Activated T-cell treated with anti-CD3 and anti-CD28 coated beads for 4 hours (primary cell): ENCODE measurements around the gene PARD3.

Experiments
- DNase-seq: peaks from one replicate; pipeline ENCODE4 v3.0.0-alpha.2; 2020

PARD3 gene

DNA sequence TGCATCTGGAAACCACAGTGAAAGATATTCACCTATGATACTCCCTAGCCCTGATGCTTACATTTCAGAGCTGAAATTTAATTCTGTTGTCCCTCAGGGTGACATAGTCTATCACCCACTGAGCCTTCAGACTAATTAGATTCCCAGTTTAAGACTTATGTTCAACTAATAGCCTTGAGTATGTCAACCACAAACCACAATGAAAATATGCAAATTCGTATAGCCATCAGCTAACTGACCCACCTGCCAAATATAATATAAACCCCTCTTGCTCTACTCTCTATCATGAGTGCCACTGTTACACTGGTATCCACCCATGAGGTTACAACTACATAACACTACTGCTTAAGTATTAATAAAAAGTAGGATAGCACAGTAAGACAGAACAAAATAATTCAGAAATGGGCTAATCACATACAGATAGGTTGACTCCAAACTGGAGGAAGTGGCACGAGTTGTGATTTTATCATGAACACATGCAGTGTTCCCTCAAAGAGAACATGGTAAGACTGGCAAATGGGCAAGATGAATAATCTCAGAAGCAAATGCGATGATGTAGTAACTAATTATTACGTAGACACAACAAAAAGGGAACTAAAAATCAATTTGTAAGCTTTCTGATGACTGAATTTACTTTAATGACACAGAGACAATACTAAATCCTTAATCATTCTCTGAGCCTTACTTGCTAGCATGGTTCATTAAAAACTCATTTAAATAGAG is 290.6 kb downstream of the PARD3 start:
- DNase-seq, result no peak

DNA sequence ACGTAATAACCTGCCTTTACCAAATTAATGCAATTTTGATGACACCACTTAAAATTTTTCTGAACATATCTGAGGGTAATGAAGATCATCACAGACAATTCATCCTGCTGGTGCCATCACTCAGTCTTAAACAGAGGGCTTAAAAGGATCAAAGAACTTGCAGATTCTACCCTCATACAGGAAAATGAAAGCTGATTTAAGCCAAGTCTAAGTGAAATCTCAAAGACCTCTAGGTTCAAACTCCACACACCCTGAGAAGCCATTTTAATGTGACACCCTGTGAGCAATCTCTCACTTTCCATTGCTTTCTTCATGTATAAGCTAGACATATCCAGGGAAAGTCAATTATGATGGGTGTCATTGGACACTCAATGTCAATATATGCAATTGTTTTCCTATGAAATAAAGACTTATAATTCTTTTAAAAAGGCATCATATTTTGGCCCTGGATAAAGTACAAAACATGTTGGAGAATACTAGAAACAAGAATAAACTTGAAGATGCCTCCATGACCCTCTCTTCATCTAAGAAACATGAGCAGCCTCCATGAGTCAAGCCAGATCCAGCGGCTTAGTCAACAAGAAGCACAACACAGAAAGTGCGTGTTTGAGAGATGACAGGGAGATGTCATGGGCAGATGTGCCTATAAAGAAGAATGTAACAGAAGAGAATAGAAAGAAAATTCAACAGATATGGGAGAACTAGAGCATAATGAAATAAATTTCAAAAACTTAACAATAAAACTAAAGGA is 291.9 kb downstream of the PARD3 start:
- DNase-seq, result no peak

DNA sequence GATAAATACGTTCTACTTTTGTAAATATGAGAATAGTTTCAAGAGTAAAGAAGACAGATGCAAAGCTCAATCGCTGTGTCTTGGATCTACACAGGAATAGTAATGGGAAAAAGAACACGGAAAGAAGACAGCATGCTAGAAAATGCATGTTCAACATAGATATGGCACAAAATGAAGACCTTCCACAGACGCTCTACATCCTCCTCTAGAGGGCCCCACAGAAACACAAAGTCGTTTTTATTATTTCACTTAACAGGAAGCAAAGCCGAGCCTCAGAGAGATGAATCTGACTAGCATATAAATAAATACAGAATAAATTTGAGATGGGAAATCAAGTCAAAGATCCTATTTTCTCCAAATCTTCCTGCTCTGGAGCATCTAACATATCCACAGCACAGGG is 292.6 kb downstream of the PARD3 start:
- DNase-seq, result no peak

DNA sequence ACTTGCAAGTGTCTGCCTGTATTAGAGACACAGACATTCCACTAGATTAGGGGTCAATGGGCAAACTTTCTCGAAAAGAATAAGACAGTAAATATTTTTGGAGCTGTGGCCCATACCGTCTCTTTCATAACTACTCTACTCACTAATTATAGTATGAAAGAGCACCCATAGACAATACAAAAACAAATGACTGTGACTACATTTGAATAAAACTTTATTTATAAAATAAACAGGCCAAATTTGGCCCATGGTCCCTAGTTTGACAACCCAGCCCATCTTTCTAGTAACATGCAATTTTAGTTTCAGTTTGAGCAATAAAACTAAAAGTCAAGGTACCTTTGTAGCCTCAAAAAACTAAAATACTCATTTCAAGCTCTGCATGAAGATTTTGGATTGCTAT is 294.6 kb downstream of the PARD3 start:
- no peak for DNase-seq

DNA sequence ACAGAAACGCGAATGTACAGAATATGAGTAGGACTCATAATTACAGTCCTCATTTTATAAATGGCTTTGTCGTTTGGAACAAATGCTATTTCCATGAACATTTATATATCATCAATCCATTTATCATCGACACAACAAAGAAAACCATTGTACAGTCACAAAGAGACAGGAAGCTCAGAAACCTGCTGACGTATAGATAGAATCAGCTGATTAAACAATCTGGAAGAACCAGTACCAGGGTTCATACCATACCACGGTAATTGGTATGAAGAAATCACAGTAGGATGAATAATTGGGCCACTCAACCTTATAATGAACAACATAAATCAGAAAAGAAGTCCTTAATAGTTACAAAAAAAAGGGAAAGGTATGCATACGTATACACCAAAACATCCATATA is 295.0 kb downstream of the PARD3 start:
- DNase-seq, result no peak

DNA sequence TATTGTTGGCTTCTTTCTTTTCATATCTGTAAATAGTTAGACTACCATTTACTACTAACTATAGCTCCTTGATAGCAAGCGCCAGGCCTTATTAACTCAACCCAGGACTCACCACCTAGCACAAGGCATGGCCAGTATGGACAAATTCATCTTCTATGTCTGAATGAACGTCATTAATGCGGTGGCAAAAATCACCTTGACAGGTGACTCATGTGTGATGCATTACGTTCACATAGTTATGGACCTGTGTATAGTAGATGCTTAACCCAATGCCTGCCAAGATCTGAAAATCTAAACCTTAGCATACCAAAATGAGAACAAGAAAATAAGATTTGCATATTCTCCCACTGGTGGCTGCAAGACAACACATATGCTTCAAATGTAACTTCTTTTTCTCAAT is 300.8 kb downstream of the PARD3 start:
- DNase-seq, result no peak

DNA sequence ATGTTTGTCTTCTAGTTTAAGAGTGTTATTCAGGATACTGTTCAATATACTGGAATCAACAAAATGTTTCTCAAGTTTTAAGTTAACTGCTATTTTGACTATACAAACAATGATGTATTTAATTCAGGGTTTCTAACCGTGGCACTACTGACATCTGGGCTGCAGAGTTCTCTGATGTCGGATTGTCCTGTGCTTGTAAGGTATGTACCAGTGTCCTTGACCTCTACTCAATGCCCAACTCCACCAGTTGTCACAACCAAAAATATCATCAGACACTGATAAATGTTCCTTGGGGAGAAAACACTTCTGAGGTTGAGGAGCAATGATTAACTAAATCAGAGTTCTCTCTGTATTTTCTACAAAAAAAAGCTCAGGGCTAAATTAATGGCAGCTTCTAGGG is 301.5 kb downstream of the PARD3 start:
- no peak for DNase-seq

DNA sequence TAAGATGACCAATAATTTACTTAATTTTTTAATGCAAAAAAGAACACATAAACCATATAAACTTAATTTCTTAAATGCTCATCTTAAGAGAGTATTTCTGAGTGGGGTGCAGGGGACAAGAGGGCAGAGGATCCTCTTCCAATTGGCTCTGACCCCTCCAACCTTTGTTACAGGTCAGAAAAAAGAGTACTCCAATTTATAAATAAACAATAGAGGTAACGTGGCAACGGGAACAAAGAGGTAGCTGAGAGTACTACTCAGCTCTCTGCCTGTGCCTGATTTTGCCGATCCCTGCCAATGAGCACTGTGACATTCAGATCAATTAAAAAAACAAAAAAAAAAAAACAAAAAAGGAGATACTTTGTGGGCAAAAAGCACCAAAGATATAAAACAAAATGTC is 307.9 kb downstream of the PARD3 start:
- DNase-seq, result no peak

DNA sequence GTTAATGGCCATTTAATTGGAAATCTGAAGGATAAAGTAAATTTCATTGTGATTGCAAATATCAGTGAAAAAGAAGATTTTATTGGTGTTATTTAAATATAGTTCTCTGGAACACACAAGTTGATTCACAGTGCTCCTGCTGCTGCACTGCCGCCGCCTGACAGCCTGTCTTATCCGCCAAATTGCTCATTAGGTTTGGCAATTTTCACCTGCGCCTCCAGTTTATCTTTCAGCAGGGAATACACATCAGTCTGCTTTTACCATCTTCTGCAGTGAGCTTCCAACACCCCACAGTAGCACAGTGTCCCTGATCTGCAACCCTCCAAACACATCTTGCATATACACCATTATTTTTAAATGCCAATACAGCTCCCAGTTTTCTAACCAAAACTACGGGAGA is 308.3 kb downstream of the PARD3 start:
- no peak for DNase-seq

DNA sequence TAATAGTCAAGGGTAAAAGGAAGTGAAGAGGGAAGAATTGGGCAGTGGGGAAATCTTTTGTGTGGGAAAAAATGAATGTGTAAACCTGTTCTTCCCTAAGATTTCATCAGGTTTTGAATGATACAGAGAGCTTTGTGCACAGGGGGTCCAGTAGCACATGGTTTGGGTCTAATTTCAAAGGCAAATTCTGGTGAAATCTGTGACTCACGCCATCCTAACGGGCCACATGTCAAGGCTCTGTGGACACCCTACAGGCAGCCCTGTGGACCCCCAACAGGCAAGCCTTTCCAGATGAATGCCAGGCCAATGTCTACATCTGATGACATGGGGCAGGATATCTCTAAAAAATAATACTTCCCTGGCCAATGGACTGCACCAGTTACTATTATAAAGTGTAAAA is 309.8 kb downstream of the PARD3 start:
- no peak for DNase-seq

DNA sequence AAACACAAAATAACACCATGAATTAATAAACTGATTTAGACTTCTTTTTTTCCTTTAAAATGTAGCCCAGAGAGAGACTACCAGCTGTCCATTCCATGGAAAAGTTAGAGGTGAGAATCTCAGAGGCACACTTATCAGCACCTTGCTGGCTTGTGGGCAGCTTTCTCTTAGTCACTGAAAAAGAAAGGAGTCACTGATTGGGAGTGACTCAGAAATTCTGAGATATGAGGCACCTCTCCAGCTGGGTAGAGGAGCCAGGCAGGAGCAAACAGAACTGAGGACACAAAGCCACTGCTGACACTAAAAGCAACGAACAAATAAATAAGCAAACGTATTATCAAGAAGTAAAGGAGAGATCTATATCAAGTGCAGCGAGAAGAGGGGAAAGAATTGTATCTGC is 310.6 kb downstream of the PARD3 start:
- no peak for DNase-seq

DNA sequence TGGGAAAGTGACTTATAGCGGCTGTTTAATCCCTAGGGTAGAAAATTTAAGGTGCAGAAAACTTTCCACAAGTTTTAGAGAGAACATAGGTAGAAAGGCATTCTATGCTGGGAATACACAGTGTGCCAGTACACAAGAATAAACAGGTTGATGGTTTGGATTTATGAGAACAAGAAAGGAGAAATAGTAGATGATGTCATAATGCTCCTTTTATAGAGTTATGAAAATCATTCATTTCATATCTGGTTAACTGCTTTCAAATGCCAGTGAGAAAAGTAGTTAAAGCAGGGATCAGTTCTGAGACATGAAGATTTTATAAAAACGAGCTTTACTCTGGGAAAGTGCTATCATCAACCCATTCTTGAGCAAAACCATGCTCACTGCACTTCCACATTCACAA is 311.4 kb downstream of the PARD3 start:
- no peak for DNase-seq

DNA sequence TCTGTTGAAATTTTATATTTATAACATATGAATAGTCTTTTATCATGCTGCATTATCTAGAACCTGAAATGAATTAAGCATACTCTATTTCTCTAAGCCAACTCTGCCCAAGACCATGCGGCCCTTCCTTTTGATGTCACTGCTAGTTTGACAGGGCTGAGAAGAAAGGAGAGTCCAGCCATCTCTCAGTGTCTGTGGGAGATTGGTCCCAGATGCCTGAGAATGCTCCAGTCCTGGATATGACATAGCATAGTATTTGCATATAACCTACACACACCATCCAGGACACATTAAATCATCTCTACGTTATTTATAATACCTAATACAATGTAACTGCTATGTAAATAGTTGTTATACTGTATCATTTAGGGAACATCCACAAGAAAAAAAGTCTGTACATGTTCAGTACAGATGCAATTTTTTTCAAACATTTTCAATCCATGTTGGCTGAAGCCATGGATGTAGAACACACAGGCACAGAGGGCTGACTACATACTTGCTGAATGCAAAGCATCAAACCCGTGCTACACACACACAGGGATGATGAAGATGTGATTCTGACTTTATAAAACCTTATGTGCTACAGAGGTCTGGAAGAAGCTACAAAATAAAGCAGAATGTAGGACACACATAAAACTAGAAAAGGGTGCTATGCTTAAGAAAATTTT is 315.4 kb downstream of the PARD3 start:
- no peak for DNase-seq

DNA sequence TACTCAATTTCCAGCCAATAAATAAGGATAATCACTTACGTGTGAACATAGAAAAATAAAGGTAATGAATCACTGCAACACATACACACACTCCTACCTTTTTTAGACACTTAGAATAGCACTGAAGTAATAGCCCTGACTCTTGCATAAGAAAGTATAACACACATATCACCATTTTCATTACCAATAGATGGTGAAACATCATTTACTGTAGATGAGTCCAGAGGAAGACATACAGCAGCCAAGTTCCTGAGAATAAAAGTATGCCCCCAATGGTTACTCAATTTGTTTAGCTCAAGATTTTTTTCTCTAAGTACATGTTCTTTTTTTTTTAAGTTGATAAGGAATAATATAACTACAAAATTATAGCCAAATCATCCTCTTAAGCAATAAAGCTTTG is 316.3 kb downstream of the PARD3 start:
- no peak for DNase-seq

DNA sequence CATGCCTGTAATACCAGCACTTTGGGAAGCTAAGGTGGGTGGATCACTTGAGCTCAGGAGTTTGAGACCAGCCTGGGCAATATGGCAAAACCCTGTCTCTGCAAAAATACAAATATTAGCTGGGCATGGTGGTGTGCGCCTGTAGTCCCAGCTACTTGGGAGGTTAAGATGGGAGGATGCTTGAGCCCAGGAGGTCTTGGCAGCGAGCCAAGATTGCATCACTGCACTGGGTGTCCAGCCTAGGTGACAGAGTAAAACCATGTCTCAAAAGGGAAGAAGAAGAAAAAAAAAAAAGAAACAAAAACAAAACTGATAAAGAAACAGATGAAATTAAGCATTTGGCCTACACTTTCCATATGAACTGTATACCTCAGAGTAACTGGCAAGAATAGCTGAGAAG is 319.2 kb downstream of the PARD3 start:
- no peak for DNase-seq

DNA sequence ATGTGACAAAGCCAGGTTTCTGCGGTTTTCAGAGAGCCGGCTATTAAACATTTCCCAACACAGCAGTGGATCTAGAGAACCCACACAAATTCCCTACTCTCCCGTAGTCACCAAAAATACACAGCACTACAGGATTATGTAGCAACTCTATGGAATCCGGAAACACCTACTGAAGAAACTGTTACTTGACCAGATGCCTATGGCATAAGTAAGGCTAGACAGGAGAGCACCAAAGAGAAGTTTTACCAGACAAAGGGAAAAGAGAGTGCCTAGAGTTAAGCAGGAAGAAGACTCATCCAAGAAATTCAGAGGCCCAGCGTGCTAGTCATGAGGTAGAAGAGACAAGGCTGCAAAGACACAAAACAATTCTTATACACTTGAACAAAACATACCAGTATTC is 321.1 kb downstream of the PARD3 start:
- DNase-seq, result no peak

DNA sequence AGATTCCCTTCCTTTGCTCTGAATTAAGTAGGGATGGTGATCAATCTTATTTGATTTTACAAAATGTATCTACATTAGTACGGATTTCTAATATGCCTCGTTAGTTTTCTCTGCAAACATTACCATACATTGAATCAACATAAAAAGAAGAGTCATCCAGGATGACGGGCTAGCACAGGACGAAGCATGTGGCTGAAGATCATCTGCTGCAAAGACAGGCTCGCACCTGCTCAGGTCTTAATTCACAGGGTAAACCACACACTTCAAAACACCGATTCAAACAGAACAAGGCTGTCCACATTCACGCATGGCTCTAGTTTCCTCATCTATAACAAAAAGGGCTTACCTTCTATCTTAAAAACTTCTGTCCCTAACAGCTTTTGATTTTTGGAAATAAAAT is 323.0 kb downstream of the PARD3 start:
- no peak for DNase-seq

DNA sequence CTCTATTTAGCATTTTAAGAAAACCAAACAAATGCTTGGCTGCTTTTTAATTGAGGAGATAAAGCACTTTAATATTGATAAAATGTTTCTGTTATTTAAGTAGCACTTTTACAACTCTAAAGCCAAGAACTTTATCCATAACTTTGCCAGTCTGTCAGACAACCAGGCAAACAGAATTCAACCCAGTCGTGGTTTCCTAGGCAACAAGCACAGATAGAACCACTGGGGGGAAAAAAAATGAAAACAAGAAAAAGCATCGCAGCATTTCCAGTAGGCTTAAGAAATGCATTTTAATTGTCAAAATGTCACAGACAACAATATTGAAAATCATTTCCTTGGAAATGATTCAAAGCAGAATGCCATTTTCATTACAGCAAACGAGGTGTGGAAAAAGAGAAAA is 323.4 kb downstream of the PARD3 start:
- no peak for DNase-seq

DNA sequence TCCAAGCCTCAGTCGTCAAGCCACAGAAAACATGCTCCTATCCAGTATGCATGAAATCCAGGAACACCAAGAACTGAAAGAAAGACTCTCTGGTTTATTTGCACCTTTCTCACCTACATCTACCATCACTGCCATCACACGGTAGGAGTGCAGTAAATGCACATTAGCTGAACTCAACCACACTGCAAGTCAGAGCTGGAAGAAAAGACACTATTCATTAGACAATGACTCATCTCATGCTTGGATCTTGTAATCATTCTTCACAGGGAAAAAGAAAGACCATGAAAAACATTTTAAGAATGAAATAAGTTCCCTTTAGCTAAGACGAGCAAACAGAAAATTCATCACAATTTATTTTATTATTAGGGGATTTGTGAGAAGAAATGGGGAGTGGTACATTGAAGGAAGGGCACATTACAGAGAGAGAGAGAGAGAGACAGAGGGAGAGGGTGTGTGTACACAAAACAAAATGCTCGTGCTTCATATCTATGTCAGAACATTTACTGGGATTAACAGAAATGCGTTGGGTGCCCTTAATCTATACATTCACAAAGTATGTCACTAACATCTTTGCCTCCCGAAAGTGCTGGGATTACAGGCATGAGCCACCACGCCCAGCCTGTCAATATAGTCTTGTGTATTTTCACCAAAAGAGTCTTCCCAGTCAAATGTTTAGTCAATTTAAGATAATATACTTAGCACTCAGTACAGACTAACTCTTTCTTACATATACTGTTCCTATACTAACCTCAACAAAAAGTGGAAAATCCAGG is 324.9 kb downstream of the PARD3 start:
- no peak for DNase-seq

DNA sequence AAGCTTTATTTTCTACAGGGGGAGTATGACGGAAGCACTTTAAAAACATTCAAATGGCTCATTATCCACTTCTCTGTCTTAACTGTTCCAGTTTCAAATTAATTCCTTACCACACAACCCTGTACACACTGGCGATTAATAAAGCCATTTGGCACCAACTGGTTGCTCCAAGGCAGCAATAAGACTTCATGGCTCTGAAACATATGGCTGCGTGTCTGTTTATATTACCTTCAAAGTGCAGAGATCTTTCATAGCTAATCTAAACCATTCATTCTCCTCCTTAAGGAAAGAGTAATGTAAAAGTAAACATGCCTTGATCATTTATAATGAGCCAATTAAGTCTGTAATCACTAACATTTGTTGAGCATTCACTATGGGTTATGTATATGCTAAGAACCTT is 325.7 kb downstream of the PARD3 start:
- DNase-seq, result no peak

DNA sequence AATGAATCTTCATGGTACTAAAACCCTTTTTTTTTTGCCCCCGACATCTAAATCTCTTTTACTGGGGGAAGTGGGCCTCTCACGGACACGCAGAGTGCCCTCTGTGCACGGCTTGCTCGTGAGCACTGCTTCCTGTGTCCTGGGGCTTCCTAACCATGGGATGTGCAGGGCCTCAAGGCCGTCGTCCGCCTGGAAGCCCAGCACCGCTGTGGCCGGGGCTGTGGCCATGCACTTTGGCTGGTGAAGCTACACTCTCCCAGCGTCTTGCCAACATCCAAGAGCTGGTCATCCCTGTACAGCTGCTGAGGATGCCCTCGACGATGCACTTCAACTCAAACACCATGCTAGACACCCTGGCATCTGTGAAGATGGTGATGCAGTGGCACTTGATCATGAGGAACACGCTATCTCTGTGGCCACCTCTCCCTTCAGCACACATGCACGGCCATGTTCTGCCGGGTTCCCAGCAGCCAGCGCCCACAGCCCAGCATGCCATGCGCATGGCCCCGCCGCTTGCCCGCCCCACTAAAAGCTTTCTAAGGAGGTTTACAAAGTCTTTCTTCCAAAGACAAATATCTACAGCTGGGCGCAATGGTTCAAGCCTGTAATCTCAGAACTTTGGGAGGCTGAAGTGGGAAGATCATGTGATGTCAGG is 326.5 kb downstream of the PARD3 start:
- no peak for DNase-seq

DNA sequence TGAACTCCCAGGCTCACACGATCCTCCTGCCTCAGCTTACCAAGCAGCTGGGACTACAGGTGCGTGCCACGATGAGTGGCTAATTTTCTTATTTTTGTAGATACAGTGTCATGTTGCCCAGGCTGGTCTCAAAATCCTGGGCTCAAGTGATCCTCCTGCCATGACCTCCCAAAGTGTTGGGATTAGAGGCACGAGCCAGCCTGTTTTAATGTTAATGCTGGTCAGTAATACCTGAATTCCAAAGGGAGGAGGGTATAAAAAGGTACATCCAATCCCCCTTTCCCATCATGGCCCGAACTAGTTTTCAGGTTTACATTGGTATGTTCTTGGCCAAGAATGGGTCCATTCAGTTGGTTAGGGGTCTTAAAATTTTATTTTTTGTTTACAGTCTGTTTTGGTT is 329.1 kb downstream of the PARD3 start:
- DNase-seq, result no peak

DNA sequence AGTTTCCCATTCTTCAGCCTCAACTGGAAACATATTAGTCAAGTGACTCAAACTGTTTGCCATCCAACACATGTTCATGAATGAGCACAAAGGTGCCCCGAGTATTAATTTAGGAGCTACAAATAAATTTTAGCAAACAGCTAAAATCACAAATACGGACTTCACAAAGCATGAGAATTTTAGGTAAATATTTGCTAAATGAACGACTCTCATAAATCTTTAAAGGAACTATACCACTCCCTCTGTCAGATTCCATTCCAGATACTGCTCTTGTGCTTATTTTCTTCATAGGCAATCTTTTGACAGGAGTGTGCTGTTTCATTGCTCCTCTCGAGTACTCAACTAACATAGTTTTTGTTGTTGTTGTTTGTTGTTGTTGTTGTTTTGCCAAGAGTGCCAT is 330.9 kb downstream of the PARD3 start:
- no peak for DNase-seq
